Activated CD4-positive, alpha-beta T cell treated with anti-CD3 and anti-CD28 coated beads, Interleukin-2, amount 50 U/mL, for 1 hour (primary cell): ENCODE results near the gene CELF5.
"Not testable (repeated sequence)": the region's sequence is repeated elsewhere in the genome, so short reads cannot be mapped to it uniquely, and the experiment has no call there.

Experiments
- DNase-seq: peaks from one replicate; pipeline ENCODE4 v3.0.0-alpha.2; 2020

The CELF5 gene

GRCh38 chr19:3190921-3191805 is 33.3 kb upstream of the CELF5 start:
- DNase-seq = no peak

GRCh38 chr19:3191806-3192104 is 32.7 kb upstream of the CELF5 start:
- DNase-seq = not testable (repeated sequence)

- DNase-seq = no peak
These were observed 32.2 kb upstream of the CELF5 start for GRCh38 chr19:3192228-3192635.

- DNase-seq = no peak
These were observed 31.8 kb upstream of the CELF5 start for GRCh38 chr19:3192684-3193083.

GRCh38 chr19:3193256-3194105 is 31.0 kb upstream of the CELF5 start:
- no peak for DNase-seq

- no peak for DNase-seq
These were observed 30.1 kb upstream of the CELF5 start for GRCh38 chr19:3194106-3195087.

- DNase-seq = no peak
These were observed 28.2 kb upstream of the CELF5 start for GRCh38 chr19:3196064-3196932.

- no peak for DNase-seq
These were observed 27.6 kb upstream of the CELF5 start for GRCh38 chr19:3196933-3197205.

- DNase-seq = no peak
These were observed 25.4 kb upstream of the CELF5 start for GRCh38 chr19:3198901-3199700.

GRCh38 chr19:3201072-3201700 is 23.3 kb upstream of the CELF5 start:
- DNase-seq = no peak

- DNase-seq = no peak
These were observed 22.6 kb upstream of the CELF5 start for GRCh38 chr19:3201911-3202310.

- no peak for DNase-seq
These were observed 22.1 kb upstream of the CELF5 start for GRCh38 chr19:3202346-3202745.

- DNase-seq = not testable (repeated sequence)
These were observed 21.6 kb upstream of the CELF5 start for GRCh38 chr19:3202895-3203294.

- DNase-seq = no peak
These were observed 20.4 kb upstream of the CELF5 start for GRCh38 chr19:3203805-3204645.

- DNase-seq = no peak
These were observed 19.7 kb upstream of the CELF5 start for GRCh38 chr19:3204646-3205275.

- DNase-seq = no peak
These were observed 18.1 kb upstream of the CELF5 start for GRCh38 chr19:3206216-3206953.

- DNase-seq = no peak
These were observed 16.8 kb upstream of the CELF5 start for GRCh38 chr19:3207461-3208242.
